Karpas-422 (cell line): ENCODE data around the gene MLLT3. TPM values are rescaled to one million over a fixed set of nuclear protein-coding genes. Genes with fewer than 3 reads are reported as not detected.

Experiments used
- DNase-seq: peaks from one replicate; pipeline ENCODE4 v3.0.0-alpha.2; 2015
- H2AFZ ChIP-seq: fragments of 200-600 bp; sonication (generic); 2 replicates; pipeline ENCODE4 v1.6.1; 2014; ENCODE audit warnings: antibody characterized with exemption, low read length, mixed read lengths
- H3K27ac ChIP-seq: fragments of 200-600 bp; sonication (generic); 2 replicates; pipeline ENCODE4 v1.5.1; 2014; ENCODE audit warnings: mild to moderate bottlenecking, low read length, moderate library complexity
- H3K27me3 ChIP-seq: fragments of 200-600 bp; sonication (generic); 2 replicates; pipeline ENCODE4 v1.6.1; 2014; ENCODE audit warnings: low read length, mixed read lengths
- H3K36me3 ChIP-seq: fragments of 200-600 bp; sonication (generic); 2 replicates; pipeline ENCODE4 v1.6.1; 2014; ENCODE audit warnings: low read length, mixed read lengths; ENCODE audit not compliant: insufficient read depth
- H3K4me1 ChIP-seq: fragments of 200-600 bp; sonication (generic); 2 replicates; pipeline ENCODE4 v1.6.1; 2014; ENCODE audit warnings: mild to moderate bottlenecking, low read length, mixed read lengths
- H3K4me2 ChIP-seq: fragments of 200-600 bp; sonication (generic); 2 replicates; pipeline ENCODE4 v1.6.1; 2014; ENCODE audit warnings: low read length, low read depth, mild to moderate bottlenecking; ENCODE audit not compliant: poor library complexity, severe bottlenecking
- H3K4me3 ChIP-seq: fragments of 200-600 bp; sonication (generic); 2 replicates; pipeline ENCODE4 v1.5.1; 2014; ENCODE audit warnings: mild to moderate bottlenecking, antibody characterized with exemption, low read length, mixed read lengths
- H3K79me2 ChIP-seq: fragments of 200-600 bp; sonication (generic); 2 replicates; pipeline ENCODE4 v1.6.1; 2014; ENCODE audit warnings: mild to moderate bottlenecking, low read length, mixed read lengths
- H3K9ac ChIP-seq: fragments of 200-600 bp; sonication (generic); 2 replicates; pipeline ENCODE4 v1.6.0; 2014; ENCODE audit warnings: low read length
- H3K9me2 ChIP-seq: fragments of 200-600 bp; sonication (generic), shearing (Covaris generic); replicated peaks from 2 replicates; pipeline ENCODE4 v1.6.0; 2014; ENCODE audit warnings: mild to moderate bottlenecking, low read length, moderate library complexity; ENCODE audit not compliant: insufficient read depth
- H3K9me3 ChIP-seq: fragments of 300-700, 200-600 bp; sonication (generic); 2 replicates; pipeline ENCODE4 v1.6.1; 2014; ENCODE audit warnings: low read length, mixed read lengths
- H4K20me1 ChIP-seq: fragments of 200-600 bp; sonication (generic); 2 replicates; pipeline ENCODE4 v1.6.1; 2014; ENCODE audit warnings: mild to moderate bottlenecking, antibody characterized with exemption, low read length, low read depth; ENCODE audit not compliant: insufficient read depth
- total RNA-seq: library from RNA; depleted of rRNA; stranded (reverse); fragments of >200 nt; shearing (Covaris generic); gene quantifications from 2 replicates; pipeline ENCODE4 v1.2.3, GENCODE V29; 2014; ENCODE audit warnings: low replicate concordance

Gene MLLT3
- total RNA-seq, 1 experiment from 2014 or later: 5.8 TPM

DNA sequence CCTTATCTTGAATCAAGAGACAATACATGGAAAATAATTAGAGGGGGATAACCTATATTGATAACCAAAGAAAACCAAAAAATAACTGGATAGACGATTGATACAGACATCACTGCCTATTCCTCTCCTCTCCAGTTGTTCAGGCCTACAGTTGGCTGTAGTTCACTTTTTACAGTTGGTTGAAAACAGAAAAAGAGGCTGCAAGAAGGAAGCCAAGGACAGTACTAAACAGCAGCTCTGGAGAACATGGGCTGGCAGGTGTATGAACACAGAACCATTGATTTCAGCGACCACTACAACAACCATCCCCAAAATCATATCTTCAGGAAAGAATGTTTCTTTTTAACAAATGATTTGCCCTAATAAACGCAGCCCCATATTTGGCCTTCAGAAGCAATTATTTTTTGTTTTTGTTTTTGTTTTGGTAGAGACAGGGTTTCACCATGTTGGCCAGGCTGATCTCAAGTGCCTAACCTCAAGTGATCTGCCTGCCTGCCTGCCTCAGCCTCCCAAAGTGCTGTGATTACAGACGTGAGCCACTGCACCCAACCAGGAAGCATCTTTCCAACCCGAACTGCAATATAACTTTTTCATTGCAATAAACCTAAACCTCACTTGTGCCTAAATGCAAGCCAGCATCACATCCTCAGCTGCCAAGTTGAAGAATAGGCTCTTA lies 64.3 kb downstream of the MLLT3 start:
- H3K4me3 ChIP-seq: no peak overlapping the region
- H3K9me3 ChIP-seq: no peaks in the 10 kb centered on the region
- H2AFZ ChIP-seq: no peak overlapping the region
- no peak for DNase-seq
- peaks cover 6% of the 10 kb centered on the region; the same call in 1 of the 2 replicates for H3K4me1 ChIP-seq
- no peak overlapping the region for H3K9ac ChIP-seq
- no peak overlapping the region for H3K27ac ChIP-seq
- no peak overlapping the region for H3K4me2 ChIP-seq
- H3K36me3 ChIP-seq: no peaks in the 10 kb centered on the region
- peaks cover 19% of the 10 kb centered on the region for H4K20me1 ChIP-seq
- H3K27me3 ChIP-seq: no peaks in the 10 kb centered on the region
- H3K9me2 ChIP-seq: no peaks in the 10 kb centered on the region
- no peaks in the 10 kb centered on the region for H3K79me2 ChIP-seq

DNA sequence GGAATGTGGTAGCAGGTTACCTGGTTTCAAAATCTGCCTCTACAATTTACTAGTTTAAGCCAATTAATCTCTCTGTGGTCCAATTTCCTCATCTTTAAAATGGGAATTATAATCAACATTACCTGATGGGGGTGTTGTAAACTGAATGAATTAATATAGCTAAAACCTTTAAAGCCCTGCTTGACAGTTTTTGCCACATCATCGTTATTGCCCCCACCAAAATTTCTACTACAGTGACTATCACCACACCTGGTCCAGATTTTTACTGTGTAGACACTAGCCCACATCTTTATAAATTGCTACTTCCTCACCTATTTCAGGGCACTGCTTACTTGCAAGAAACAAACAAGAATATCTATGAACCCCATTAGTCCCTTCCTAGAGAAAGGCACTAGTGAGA lies 65.0 kb downstream of the MLLT3 start:
- Histone ChIP-seq H3K9me3 (no peaks in the 10 kb centered on the region), H4K20me1 (peaks cover 14% of the 10 kb centered on the region; the same call in 1 of the 2 replicates), H3K9me2 (no peaks in the 10 kb centered on the region), H3K79me2 (no peaks in the 10 kb centered on the region), H2AFZ (no peak overlapping the region), H3K4me1 (peaks cover 2% of the 10 kb centered on the region; the same call in 1 of the 2 replicates), H3K4me2 (no peak overlapping the region), H3K27me3 (no peaks in the 10 kb centered on the region), H3K36me3 (no peaks in the 10 kb centered on the region), H3K27ac (no peak overlapping the region), H3K9ac (no peak overlapping the region), H3K4me3 (no peak overlapping the region)
- DNase-seq: no peak

DNA sequence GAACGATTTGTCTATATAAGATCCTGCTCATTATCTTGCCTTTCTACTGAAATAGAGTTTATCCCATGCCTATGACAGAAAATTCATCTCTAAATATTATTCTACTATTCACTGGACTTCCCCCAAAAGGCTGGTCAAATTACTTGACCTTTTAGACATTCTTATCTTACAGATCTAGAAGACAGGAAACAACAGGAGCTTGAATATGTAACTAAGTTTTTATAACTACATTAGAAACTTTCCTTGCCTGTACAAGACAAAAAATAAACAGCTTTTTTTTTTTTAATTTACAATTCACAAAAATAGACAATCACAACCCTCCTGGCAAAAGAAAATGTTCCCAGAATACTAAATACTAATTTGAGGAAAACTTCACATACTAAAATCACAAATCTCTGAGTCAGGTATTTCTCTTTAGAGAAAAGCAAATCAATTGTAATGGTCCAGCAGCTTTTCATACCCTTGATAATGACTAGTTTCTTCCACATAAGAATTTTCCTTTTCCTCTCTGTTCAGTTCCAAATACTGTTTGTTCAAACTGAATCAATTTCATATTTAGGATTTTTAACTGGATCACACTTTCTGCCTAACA lies 68.6 kb downstream of the MLLT3 start:
- no peaks in the 10 kb centered on the region for H3K79me2 ChIP-seq
- no peaks in the 10 kb centered on the region for H3K36me3 ChIP-seq
- DNase-seq: no peak
- no peaks in the 10 kb centered on the region for H3K4me1 ChIP-seq
- 0 out of 2 replicates have a peak, but pooled peaks cover 3% of the 10 kb centered on the region for H3K27me3 ChIP-seq
- H3K4me2 ChIP-seq: no peak overlapping the region
- H3K27ac ChIP-seq: no peak overlapping the region
- peaks cover 11% of the 10 kb centered on the region; the same call in 1 of the 2 replicates for H4K20me1 ChIP-seq
- H3K4me3 ChIP-seq: no peak overlapping the region
- no peak overlapping the region for H2AFZ ChIP-seq
- no peak overlapping the region for H3K9ac ChIP-seq
- H3K9me3 ChIP-seq: no peaks in the 10 kb centered on the region
- no peaks in the 10 kb centered on the region for H3K9me2 ChIP-seq

DNA sequence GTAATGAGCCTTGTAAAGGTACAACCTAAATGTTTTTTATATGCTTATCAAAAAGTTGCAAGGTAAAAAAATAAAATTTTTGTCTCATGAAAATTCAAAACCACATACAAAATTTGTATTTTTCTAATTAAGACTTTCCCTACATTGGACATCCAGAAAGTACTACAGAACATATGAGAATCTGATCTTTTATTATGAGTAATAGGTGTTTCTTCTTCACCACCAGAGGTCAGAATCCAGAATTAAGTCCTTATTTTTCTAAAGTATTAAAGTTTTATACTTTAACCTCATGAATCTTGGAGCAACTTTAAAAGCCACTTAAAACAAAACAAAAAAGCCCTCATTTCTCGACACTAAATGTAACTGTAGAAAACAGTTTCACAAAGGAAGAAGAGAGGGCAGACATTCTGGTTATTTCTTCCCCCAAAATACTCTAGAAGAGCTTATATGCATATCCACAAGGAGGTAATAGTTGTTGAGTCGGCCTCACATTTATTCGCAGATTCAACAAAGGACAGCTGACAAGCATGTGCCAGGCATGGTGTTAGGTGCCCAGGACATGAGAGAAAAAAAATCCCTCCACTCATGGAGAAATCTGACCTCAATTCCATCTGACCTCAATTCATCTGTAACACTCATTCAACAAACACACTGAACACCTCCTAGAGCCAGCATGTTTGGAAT lies 69.3 kb downstream of the MLLT3 start:
- no peak overlapping the region for H3K27ac ChIP-seq
- H3K4me2 ChIP-seq: no peak overlapping the region
- 0 out of 2 replicates have a peak, but pooled peaks cover 3% of the 10 kb centered on the region for H3K27me3 ChIP-seq
- no peaks in the 10 kb centered on the region for H3K9me2 ChIP-seq
- no peak overlapping the region for H2AFZ ChIP-seq
- H3K9ac ChIP-seq: no peak overlapping the region
- no peaks in the 10 kb centered on the region for H3K9me3 ChIP-seq
- peaks cover 8% of the 10 kb centered on the region; the same call in 1 of the 2 replicates for H4K20me1 ChIP-seq
- H3K4me3 ChIP-seq: no peak overlapping the region
- no peaks in the 10 kb centered on the region for H3K4me1 ChIP-seq
- no peaks in the 10 kb centered on the region for H3K79me2 ChIP-seq
- DNase-seq: no peak
- H3K36me3 ChIP-seq: no peaks in the 10 kb centered on the region

DNA sequence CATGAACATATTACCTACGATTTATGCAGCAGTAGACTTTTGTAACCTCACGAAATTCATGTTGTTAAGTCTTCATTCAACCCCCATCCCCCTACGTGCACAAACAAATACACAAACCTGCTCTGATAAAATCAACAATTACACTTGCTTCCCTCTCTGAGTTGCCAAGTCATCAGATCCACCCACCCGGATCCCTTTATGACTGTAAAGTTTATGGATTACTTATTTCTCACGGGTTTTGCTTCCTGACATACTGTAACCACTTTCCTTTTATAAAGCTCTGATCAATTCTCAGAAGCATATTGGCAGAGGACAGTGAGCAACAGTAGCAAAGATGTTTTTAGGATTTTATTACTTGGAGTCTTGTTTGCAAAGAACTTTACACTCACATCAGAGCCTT lies 70.5 kb downstream of the MLLT3 start:
- H3K9me3 ChIP-seq: no peaks in the 10 kb centered on the region
- H3K27me3 ChIP-seq: 0 out of 2 replicates have a peak, but pooled peaks cover 3% of the 10 kb centered on the region
- H4K20me1 ChIP-seq: peaks cover 8% of the 10 kb centered on the region; the same call in 1 of the 2 replicates
- H3K9ac ChIP-seq: no peak overlapping the region
- no peak overlapping the region for H3K4me3 ChIP-seq
- no peaks in the 10 kb centered on the region for H3K79me2 ChIP-seq
- H3K4me1 ChIP-seq: no peaks in the 10 kb centered on the region
- no peak overlapping the region for H3K27ac ChIP-seq
- no peak overlapping the region for H3K4me2 ChIP-seq
- no peak overlapping the region for H2AFZ ChIP-seq
- no peaks in the 10 kb centered on the region for H3K36me3 ChIP-seq
- no peaks in the 10 kb centered on the region for H3K9me2 ChIP-seq
- no peak for DNase-seq

DNA sequence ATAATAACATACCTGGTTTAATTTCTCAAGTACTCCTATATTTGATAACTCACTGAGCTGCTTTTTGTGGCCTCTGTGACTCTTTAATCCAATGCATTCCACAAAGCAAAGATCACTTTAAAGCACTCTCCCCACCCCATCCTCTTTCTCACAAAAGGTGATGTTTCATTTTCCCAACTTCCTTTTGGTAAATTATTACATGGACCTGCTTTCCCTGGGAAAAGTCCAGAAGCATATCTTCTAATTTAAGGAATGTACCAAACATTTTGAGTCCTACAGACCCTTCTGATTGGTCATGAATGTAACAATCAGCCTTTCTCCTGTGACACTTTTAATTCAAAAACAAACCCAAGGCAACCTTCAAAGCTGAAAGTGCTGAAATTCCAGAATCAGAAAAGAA lies 71.1 kb downstream of the MLLT3 start:
- Histone ChIP-seq H2AFZ (no peak overlapping the region), H3K4me2 (no peak overlapping the region), H3K79me2 (no peaks in the 10 kb centered on the region), H3K27me3 (0 out of 2 replicates have a peak, but pooled peaks cover 3% of the 10 kb centered on the region), H3K36me3 (no peaks in the 10 kb centered on the region), H3K4me3 (no peak overlapping the region), H3K9ac (no peak overlapping the region), H3K4me1 (no peaks in the 10 kb centered on the region), H3K9me2 (no peaks in the 10 kb centered on the region), H4K20me1 (peaks cover 8% of the 10 kb centered on the region; the same call in 1 of the 2 replicates), H3K27ac (no peak overlapping the region), H3K9me3 (no peaks in the 10 kb centered on the region)
- DNase-seq: no peak

DNA sequence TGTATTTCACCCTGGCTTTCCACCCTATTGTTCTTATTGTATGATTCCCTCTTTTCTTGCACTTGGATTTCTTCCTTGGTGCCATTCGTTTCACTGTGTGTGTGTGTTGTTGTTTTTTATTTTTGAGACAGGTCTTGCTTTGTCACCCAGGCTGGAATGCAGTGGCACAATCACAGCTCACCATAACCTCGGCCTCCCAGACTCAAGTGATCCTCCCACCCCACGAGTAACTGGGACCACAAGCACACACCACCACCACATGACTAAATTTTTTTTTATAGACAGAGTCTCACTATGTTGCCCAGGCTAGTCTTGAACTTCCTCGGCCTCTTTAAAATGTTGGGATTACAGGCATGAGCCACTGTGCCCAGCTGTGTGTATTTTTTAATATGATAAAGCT lies 72.0 kb downstream of the MLLT3 start:
- no peaks in the 10 kb centered on the region for H3K9me3 ChIP-seq
- H2AFZ ChIP-seq: no peak overlapping the region
- H3K4me1 ChIP-seq: no peaks in the 10 kb centered on the region
- no peaks in the 10 kb centered on the region for H3K79me2 ChIP-seq
- no peaks in the 10 kb centered on the region for H3K9me2 ChIP-seq
- 0 out of 2 replicates have a peak, but pooled peaks cover 3% of the 10 kb centered on the region for H3K27me3 ChIP-seq
- H4K20me1 ChIP-seq: peaks cover 8% of the 10 kb centered on the region; the same call in 1 of the 2 replicates
- no peak overlapping the region for H3K9ac ChIP-seq
- no peak overlapping the region for H3K27ac ChIP-seq
- H3K4me2 ChIP-seq: no peak overlapping the region
- H3K36me3 ChIP-seq: no peaks in the 10 kb centered on the region
- H3K4me3 ChIP-seq: no peak overlapping the region
- no peak for DNase-seq

DNA sequence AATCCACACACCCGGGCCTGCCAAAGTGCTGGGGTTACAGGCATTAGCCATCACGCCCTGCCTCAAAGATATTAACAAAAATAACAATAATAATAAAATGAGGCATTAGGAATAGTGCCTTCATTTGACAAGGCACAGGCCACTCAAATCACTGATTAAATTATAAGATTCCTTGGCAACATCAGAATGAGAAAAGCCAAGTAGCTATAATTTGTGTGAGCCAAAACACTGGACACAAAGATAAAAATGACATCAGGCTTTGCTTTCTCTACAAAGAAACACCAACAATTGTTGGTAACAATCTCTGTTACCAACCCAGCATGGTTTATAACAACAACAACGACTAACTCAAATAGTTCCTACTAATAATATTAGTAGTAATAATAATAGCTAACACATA lies 73.2 kb downstream of the MLLT3 start:
- no peak overlapping the region for H3K9ac ChIP-seq
- H3K36me3 ChIP-seq: no peaks in the 10 kb centered on the region
- no peak overlapping the region for H3K27ac ChIP-seq
- H3K4me1 ChIP-seq: no peaks in the 10 kb centered on the region
- no peak overlapping the region for H3K4me2 ChIP-seq
- H3K9me3 ChIP-seq: no peaks in the 10 kb centered on the region
- no peaks in the 10 kb centered on the region for H3K79me2 ChIP-seq
- H4K20me1 ChIP-seq: peaks cover 8% of the 10 kb centered on the region; the same call in 1 of the 2 replicates
- H3K9me2 ChIP-seq: no peaks in the 10 kb centered on the region
- DNase-seq: no peak
- H3K27me3 ChIP-seq: 0 out of 2 replicates have a peak, but pooled peaks cover 3% of the 10 kb centered on the region
- H2AFZ ChIP-seq: no peak overlapping the region
- H3K4me3 ChIP-seq: no peak overlapping the region
